RWPE2 (cell line): ENCODE data around the gene FOLR2.

Experiments
- ATAC-seq: fragments of 200-7000 bp; cut with Tn5 transposase; 3 replicates; pipeline ENCODE4 v1.9.1; 2021; ENCODE audit warnings: low read depth
- DNase-seq: peaks from one replicate; pipeline ENCODE4 v3.0.0-alpha.2; 2020; ENCODE audit warnings: low spot score
- H3K27ac ChIP-seq: fragments of 450-650 bp; 2 replicates; pipeline ENCODE4 v1.5.1; 2017; ENCODE audit warnings: mild to moderate bottlenecking; ENCODE audit not compliant: poor library complexity, severe bottlenecking
- H3K27me3 ChIP-seq: fragments of 250-450 bp; sonication (Bioruptor Pico); 2 replicates; pipeline ENCODE4 v1.5.1; 2021; ENCODE audit warnings: mild to moderate bottlenecking, moderate library complexity; ENCODE audit not compliant: insufficient read depth, poor library complexity, severe bottlenecking
- H3K36me3 ChIP-seq: fragments of 250-450 bp; sonication (Bioruptor Pico); 2 replicates; pipeline ENCODE4 v1.5.1; 2020; ENCODE audit warnings: low read depth, mild to moderate bottlenecking, moderate library complexity
- H3K4me1 ChIP-seq: fragments of 250-450 bp; sonication (Bioruptor Pico); 2 replicates; pipeline ENCODE4 v1.5.1; 2021; ENCODE audit warnings: mild to moderate bottlenecking, moderate library complexity; ENCODE audit not compliant: insufficient read depth, poor library complexity, severe bottlenecking
- H3K4me3 ChIP-seq: fragments of 250-450 bp; sonication (Bioruptor Pico); 2 replicates; pipeline ENCODE4 v1.5.1; 2021; ENCODE audit warnings: mild to moderate bottlenecking, moderate library complexity; ENCODE audit not compliant: severe bottlenecking
- H3K9me3 ChIP-seq: fragments of 250-450 bp; sonication (Bioruptor Pico); 2 replicates; pipeline ENCODE4 v1.5.1; 2021; ENCODE audit warnings: mild to moderate bottlenecking, moderate library complexity; ENCODE audit not compliant: severe bottlenecking
- CTCF ChIP-seq: fragments of 450-650 bp; IDR thresholded peaks from one replicate; pipeline ENCODE4 v1.5.1; 2017; ENCODE audit warnings: mild to moderate bottlenecking, moderate library complexity; ENCODE audit not compliant: poor library complexity, severe bottlenecking

FOLR2 gene

GRCh38 chr11:72244361-72245262 is 28.0 kb downstream of the FOLR2 start:
- Histone ChIP-seq H3K27me3 (peaks cover 46% of the 10 kb centered on the region), H3K36me3 (no peaks in the 10 kb centered on the region), H3K4me3 (no peak overlapping the region), H3K9me3 (no peaks in the 10 kb centered on the region), H3K27ac (no peak overlapping the region), H3K4me1 (no peaks in the 10 kb centered on the region)
- ATAC-seq (no peak), DNase-seq (no peak)
- TF ChIP-seq CTCF: no peak

- peaks cover 42% of the 10 kb centered on the region for H3K27me3 ChIP-seq
Measured at GRCh38 chr11:72245263-72245816, 28.7 kb downstream of the FOLR2 start.

GRCh38 chr11:72247584-72247983 is 31.0 kb downstream of the FOLR2 start:
- no peak for DNase-seq
- Histone ChIP-seq H3K27me3 (peaks cover 28% of the 10 kb centered on the region), H3K27ac (no peak overlapping the region), H3K4me1 (no peaks in the 10 kb centered on the region), H3K9me3 (no peaks in the 10 kb centered on the region), H3K36me3 (no peaks in the 10 kb centered on the region), H3K4me3 (no peak overlapping the region)
- no peak for TF ChIP-seq CTCF
- ATAC-seq: no peak

More at GRCh38 chr11:72245263-72245816, 28.7 kb downstream of the FOLR2 start:
- H3K36me3 ChIP-seq: no peaks in the 10 kb centered on the region
- ATAC-seq: no peak
- DNase-seq: no peak
- H3K4me3 ChIP-seq: no peak overlapping the region
- H3K9me3 ChIP-seq: no peaks in the 10 kb centered on the region
- H3K27ac ChIP-seq: no peak overlapping the region
- no peak for TF ChIP-seq CTCF
- H3K4me1 ChIP-seq: no peaks in the 10 kb centered on the region

- H3K27me3 ChIP-seq: peaks cover 8% of the 10 kb centered on the region
- DNase-seq: no peak
Measured at GRCh38 chr11:72249961-72250360, 33.4 kb downstream of the FOLR2 start.

More at GRCh38 chr11:72249961-72250360, 33.4 kb downstream of the FOLR2 start:
- no peak for TF ChIP-seq CTCF
- H3K36me3 ChIP-seq: no peaks in the 10 kb centered on the region
- H3K9me3 ChIP-seq: peaks cover 5% of the 10 kb centered on the region
- no peak overlapping the region for H3K4me3 ChIP-seq
- no peak for ATAC-seq
- no peak overlapping the region for H3K27ac ChIP-seq
- H3K4me1 ChIP-seq: no peaks in the 10 kb centered on the region
